Right atrium auricular region (tissue), 2 donors: ENCODE results near the gene MLH1. TPM values are rescaled to one million over a fixed set of nuclear protein-coding genes. Genes with fewer than 3 reads are reported as not detected.

Source experiments
- DNase-seq: peaks from one replicate; pipeline ENCODE4 v3.0.0-alpha.2; 2019; ENCODE audit warnings: low spot score
- H3K27ac ChIP-seq, 2 donors: fragments of 200-600 bp; sonication (generic); 1 replicate in 1 of 2; 2 replicates in 1 of 2; pipeline ENCODE4 v1.5.1; 2016 to 2019
- H3K27me3 ChIP-seq, 2 donors: fragments of 200-600 bp; sonication (generic); one replicate each; pipeline versions ENCODE4 v1.5.1 to v1.6.0; 2017 to 2019
- H3K36me3 ChIP-seq: fragments of 200-600 bp; sonication (generic); one replicate; pipeline ENCODE4 v1.5.1; 2016
- H3K4me1 ChIP-seq, 2 donors: fragments of 200-600 bp; sonication (generic); one replicate each; pipeline versions ENCODE4 v1.5.1 to v1.6.0; 2017 to 2019
- H3K4me3 ChIP-seq, 2 donors: fragments of 200-600 bp; sonication (generic); 1 replicate in 1 of 2; 2 replicates in 1 of 2; pipeline ENCODE4 v1.5.1; 2017 to 2019; ENCODE audit warnings: mild to moderate bottlenecking in 1 of 2, moderate library complexity in 1 of 2
- H3K9me3 ChIP-seq, 2 donors: fragments of 200-600 bp; sonication (generic); one replicate each; pipeline ENCODE4 v1.5.1; 2019
- CTCF ChIP-seq, 2 donors: fragments of 200-600 bp; sonication (generic); IDR thresholded peaks; one replicate each; pipeline ENCODE4 v1.5.1; 2019; ENCODE audit warnings: antibody characterized with exemption in 2 of 2
- total RNA-seq, 2 donors: library from RNA; depleted of rRNA; stranded (reverse); fragments of >200 nt; gene quantifications; one replicate each; pipeline ENCODE4 v1.1.0, GENCODE V29; 2016

Gene MLH1
- total RNA-seq, 2 donors from 2014 or later: 36.0 to 37.8 TPM

DNA sequence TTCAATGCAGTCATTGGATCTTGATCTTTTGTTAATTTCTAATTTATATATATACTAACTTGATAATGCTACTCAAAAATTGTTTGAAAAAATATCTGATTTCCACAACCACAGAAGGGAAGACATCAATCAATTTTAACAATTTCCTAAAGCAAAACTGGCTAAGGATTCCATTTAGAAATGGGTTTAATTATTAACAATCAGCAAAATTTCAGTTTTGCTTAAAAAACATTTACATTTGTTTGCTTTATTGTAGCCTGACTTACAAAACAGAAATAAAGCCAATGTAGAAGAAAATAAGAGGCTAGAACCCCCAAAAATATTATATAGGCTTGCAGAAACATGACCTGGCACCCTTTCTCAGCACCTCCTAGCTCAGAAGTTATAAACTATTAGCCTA is 106.2 kb downstream of the MLH1 start:
- H3K4me1 ChIP-seq: peaks cover 0 to 19% of the 10 kb centered on the region in 2 donors
- no peaks in the 10 kb centered on the region for H3K9me3 ChIP-seq
- H3K4me3 ChIP-seq: no peak overlapping the region
- TF ChIP-seq CTCF (IDR thresholded peaks at IDR 0.05): no peak
- H3K27ac ChIP-seq: no peak overlapping the region
- H3K27me3 ChIP-seq: no peaks in the 10 kb centered on the region
- H3K36me3 ChIP-seq: peaks cover 7% of the 10 kb centered on the region
- DNase-seq: no peak

GRCh38 chr3:37100411-37100810 is 107.1 kb downstream of the MLH1 start:
- TF ChIP-seq CTCF (IDR thresholded peaks at IDR 0.05): no peak

More at GRCh38 chr3:37100411-37100810, 107.1 kb downstream of the MLH1 start:
- Histone ChIP-seq H3K27me3 (no peaks in the 10 kb centered on the region), H3K36me3 (peaks cover 10% of the 10 kb centered on the region), H3K4me1 (peaks cover 0 to 19% of the 10 kb centered on the region in 2 donors), H3K4me3 (no peak overlapping the region), H3K9me3 (no peaks in the 10 kb centered on the region), H3K27ac (no peak overlapping the region)
- DNase-seq: no peak

Other genes with a start within 250 kb of the MLH1 start
- gene DCLK3, start 229.0 kb upstream of the MLH1 start, total RNA-seq: under 1 TPM; 0.08 to 0.15 TPM
- gene TRANK1, start 48.5 kb upstream of the MLH1 start, total RNA-seq: 10 to 100 TPM in 1 of 2 donors, 1 to 10 TPM in 1; 5.7 to 10.3 TPM
- gene EPM2AIP1, start 387 bp upstream of the MLH1 start, total RNA-seq: 10 to 100 TPM; 10.3 TPM
- gene LRRFIP2, start 181.1 kb downstream of the MLH1 start, total RNA-seq: 100 to 1,000 TPM in 1 of 2 donors, 10 to 100 TPM in 1; 82.3 to 142 TPM
- 100 to 1,000 TPM in 1 of 2 donors, 10 to 100 TPM in 1; 96.3 to 144 TPM for gene GOLGA4, start 249.8 kb downstream of the MLH1 start, total RNA-seq